Left ventricle myocardium inferior (tissue), 1 donor: ENCODE data around the gene DCAF11. TPM values are rescaled to one million over a fixed set of nuclear protein-coding genes. Genes with fewer than 3 reads are reported as not detected.

Experiments
- DNase-seq: peaks from one replicate; pipeline ENCODE4 v3.0.0-alpha.2; 2020
- H3K27ac ChIP-seq: fragments of 200-600 bp; replicated peaks from 2 replicates; pipeline ENCODE4 v1.8.0; 2021
- H3K27me3 ChIP-seq: fragments of 200-600 bp; 2 replicates; pipeline ENCODE4 v1.8.0; 2021; ENCODE audit warnings: low read depth
- H3K36me3 ChIP-seq: fragments of 200-600 bp; 2 replicates; pipeline ENCODE4 v1.8.0; 2021
- H3K4me1 ChIP-seq: fragments of 200-600 bp; 2 replicates; pipeline ENCODE4 v1.8.0; 2021
- H3K4me3 ChIP-seq: fragments of 200-600 bp; 2 replicates; pipeline ENCODE4 v1.8.0; 2021; ENCODE audit warnings: mild to moderate bottlenecking, moderate library complexity
- H3K9me3 ChIP-seq: fragments of 200-600 bp; replicated peaks from 2 replicates; pipeline ENCODE4 v1.8.0; 2021
- intact Hi-C: fragments of 100-400 bp; cut with micrococcal nuclease; formaldehyde crosslinking; loops from one replicate; pipeline ENCODE4 v1.11.0; 2022
- total RNA-seq: library from RNA; stranded (reverse); fragmentation: NEBNext Ultra II Directional; extraction: Animal tissue kit (Norgen Biotek cat#: 25700); gene quantifications from one replicate; pipeline ENCODE4 v1.2.1, GENCODE V29; 2021
- TF ChIP-seq, protein P1 (sequence below): fragments of 200-600 bp; IDR thresholded peaks from 2 replicates; pipeline ENCODE4 v1.8.0; 2021; ENCODE audit warnings: antibody characterized with exemption, mild to moderate bottlenecking, borderline replicate concordance
- donor health status: DM: no; HTN: yes; CAD: no; lungs with severe emphysema.

The DCAF11 gene
- total RNA-seq, 1 donor from 2014 or later: 74.7 TPM

- Histone ChIP-seq H3K4me1 (peaks cover 21% of the 10 kb centered on the region), H3K36me3 (peaks cover 82% of the 10 kb centered on the region), H3K27me3 (no peaks in the 10 kb centered on the region), H3K27ac (no peak overlapping the region), H3K9me3 (no peaks in the 10 kb centered on the region), H3K4me3 (no peak overlapping the region)
- TF ChIP-seq, protein P1, sequence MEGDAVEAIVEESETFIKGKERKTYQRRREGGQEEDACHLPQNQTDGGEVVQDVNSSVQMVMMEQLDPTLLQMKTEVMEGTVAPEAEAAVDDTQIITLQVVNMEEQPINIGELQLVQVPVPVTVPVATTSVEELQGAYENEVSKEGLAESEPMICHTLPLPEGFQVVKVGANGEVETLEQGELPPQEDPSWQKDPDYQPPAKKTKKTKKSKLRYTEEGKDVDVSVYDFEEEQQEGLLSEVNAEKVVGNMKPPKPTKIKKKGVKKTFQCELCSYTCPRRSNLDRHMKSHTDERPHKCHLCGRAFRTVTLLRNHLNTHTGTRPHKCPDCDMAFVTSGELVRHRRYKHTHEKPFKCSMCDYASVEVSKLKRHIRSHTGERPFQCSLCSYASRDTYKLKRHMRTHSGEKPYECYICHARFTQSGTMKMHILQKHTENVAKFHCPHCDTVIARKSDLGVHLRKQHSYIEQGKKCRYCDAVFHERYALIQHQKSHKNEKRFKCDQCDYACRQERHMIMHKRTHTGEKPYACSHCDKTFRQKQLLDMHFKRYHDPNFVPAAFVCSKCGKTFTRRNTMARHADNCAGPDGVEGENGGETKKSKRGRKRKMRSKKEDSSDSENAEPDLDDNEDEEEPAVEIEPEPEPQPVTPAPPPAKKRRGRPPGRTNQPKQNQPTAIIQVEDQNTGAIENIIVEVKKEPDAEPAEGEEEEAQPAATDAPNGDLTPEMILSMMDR: no peak
- intact Hi-C loops: no loop called here
- no peak for DNase-seq
These were observed 6.6 kb downstream of the DCAF11 start for GRCh38 chr14:24121210-24121609.

GRCh38 chr14:24122416-24122815 is 7.8 kb downstream of the DCAF11 start:
- peaks cover 70% of the 10 kb centered on the region for H3K36me3 ChIP-seq
- H3K27ac ChIP-seq: no peak overlapping the region
- H3K4me1 ChIP-seq: peaks cover 9% of the 10 kb centered on the region
- TF ChIP-seq, protein P1: no peak
- no peak overlapping the region for H3K4me3 ChIP-seq
- intact Hi-C loops: no loop called here
- no peak for DNase-seq
- H3K9me3 ChIP-seq: no peaks in the 10 kb centered on the region
- H3K27me3 ChIP-seq: no peaks in the 10 kb centered on the region

DNA sequence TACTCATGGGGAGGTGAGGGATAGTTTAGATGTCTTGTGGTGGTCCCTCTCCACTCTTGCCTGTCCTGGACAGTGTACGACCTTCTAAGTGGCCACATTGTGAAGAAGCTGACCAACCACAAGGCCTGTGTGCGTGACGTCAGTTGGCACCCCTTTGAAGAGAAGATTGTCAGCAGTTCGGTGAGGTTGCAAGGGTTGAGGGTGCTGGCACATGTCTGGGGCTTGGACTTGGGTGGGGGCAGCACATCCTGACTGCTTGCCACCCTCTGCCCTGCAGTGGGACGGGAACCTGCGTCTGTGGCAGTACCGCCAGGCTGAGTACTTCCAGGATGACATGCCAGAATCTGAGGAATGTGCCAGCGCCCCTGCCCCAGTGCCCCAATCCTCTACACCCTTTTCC is 8.3 kb downstream of the DCAF11 start:
- Histone ChIP-seq H3K9me3 (no peaks in the 10 kb centered on the region), H3K27ac (no peak overlapping the region), H3K36me3 (peaks cover 66% of the 10 kb centered on the region), H3K4me3 (no peak overlapping the region), H3K27me3 (no peaks in the 10 kb centered on the region), H3K4me1 (peaks cover 8% of the 10 kb centered on the region)
- TF ChIP-seq, protein P1: no peak
- no peak for DNase-seq
- intact Hi-C loops: no loop called here

DNA sequence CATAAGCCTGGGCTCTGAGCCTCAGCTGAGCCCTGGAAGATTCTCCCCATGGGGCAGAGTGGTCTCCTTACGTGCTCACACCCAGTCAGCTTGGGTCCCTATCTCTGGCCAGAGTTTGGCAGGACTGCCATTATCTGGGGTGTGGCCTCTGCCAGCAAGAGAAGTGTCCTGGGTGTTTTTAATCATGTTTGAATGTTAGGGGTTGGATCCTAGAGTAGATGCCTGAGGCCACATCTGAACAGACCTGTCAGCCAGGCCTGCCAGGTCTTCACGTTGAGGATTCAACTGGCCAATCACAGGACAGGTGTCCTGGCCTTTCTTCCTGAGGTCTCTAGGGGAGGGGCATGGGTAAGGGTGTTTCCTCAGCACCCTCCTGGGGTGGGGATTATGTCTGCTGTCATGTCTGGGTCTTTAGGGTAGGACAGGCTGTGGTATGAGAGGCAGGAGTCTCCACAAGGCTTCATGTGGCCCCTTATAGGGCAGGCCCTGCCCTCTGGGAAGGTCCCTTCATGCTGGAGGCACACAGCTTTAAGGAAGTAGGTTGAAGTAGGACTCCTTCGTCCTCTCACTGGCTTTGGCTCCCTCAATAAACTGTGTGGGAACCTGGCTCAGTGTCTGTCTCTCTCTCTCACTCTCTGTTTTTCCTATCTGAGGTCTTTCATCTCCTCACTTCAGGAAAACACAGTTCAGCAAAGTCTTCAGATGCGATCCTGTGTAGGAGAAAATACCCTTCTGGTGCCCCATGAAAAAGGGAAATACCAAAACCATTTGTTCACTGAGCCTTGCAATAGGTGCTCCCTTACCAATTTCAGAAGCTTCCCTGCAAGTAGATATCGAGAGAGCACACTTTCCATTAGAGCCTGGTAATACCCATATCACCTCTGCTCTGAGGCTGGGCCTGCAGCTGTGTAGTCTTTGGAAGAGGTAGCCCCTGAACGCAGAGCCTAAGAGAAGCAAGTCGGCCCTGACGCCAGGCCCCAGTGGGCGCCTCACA is 9.1 kb downstream of the DCAF11 start:
- Histone ChIP-seq H3K27ac (no peak overlapping the region), H3K4me1 (peaks cover 8% of the 10 kb centered on the region), H3K9me3 (no peaks in the 10 kb centered on the region), H3K36me3 (peaks cover 57% of the 10 kb centered on the region), H3K27me3 (no peaks in the 10 kb centered on the region), H3K4me3 (no peak overlapping the region)
- no peak for DNase-seq
- TF ChIP-seq, protein P1: no peak
- intact Hi-C loops: no loop called here

DNA sequence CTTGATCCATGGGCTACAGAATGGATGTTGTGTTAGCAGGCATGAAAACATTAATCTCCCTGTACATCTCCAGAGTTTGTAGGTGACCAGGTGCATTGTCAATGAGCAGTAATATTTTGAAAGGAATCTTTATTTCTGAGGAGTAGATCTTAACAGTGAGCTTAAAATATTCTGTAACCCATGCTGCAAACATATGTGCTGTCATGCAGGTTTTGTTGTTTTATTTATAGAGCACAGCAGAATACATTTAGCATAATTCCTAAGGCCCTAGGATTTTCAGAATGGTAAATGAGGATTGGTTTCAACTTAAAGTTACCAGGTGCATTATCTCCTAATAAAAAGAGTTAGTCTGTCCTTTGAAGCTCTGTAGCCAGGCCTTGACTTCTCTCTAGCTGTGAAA is 12.4 kb downstream of the DCAF11 start:
- Histone ChIP-seq H3K27me3 (no peaks in the 10 kb centered on the region), H3K27ac (no peak overlapping the region)
- DNase-seq: no peak

More for the DNA sequence above, 12.4 kb downstream of the DCAF11 start:
- Histone ChIP-seq H3K36me3 (peaks cover 25% of the 10 kb centered on the region), H3K4me3 (no peak overlapping the region), H3K4me1 (peaks cover 27% of the 10 kb centered on the region), H3K9me3 (no peaks in the 10 kb centered on the region)
- TF ChIP-seq, protein P1: no peak
- intact Hi-C loops: no loop called here
